Nephron progenitor cell (in vitro differentiated cells): ENCODE data around the gene ZMAT5.
"Not testable (repeated sequence)": the region's sequence is repeated elsewhere in the genome, so short reads cannot be mapped to it uniquely, and the experiment has no call there.

ENCODE experiments used
- DNase-seq: peaks from one replicate; pipeline ENCODE4 v3.0.0; 2021
- H3K27ac Mint-ChIP-seq: 2 replicates; pipeline ENCODE4 v1.8.0; 2021; ENCODE audit warnings: mild to moderate bottlenecking, moderate library complexity, mixed read lengths
- H3K27me3 Mint-ChIP-seq: 2 replicates; pipeline ENCODE4 v1.8.0; 2021; ENCODE audit warnings: mild to moderate bottlenecking, low read depth, mixed read lengths; ENCODE audit not compliant: poor library complexity
- H3K36me3 Mint-ChIP-seq: 2 replicates; pipeline ENCODE4 v1.8.0; 2021; ENCODE audit warnings: low read depth, mixed read lengths
- H3K4me1 Mint-ChIP-seq: 2 replicates; pipeline ENCODE4 v1.8.0; 2021; ENCODE audit warnings: mixed read lengths
- H3K4me3 Mint-ChIP-seq: 2 replicates; pipeline ENCODE4 v1.8.0; 2021; ENCODE audit warnings: mild to moderate bottlenecking, moderate library complexity, mixed read lengths
- H3K9me3 Mint-ChIP-seq: 2 replicates; pipeline ENCODE4 v1.8.0; 2021; ENCODE audit warnings: mild to moderate bottlenecking, moderate library complexity, mixed read lengths
- CTCF ChIP-seq: fragments of 200-600 bp; sonication (generic); IDR thresholded peaks from 2 replicates; pipeline ENCODE4 v1.5.0; 2021; ENCODE audit warnings: antibody characterized with exemption

ZMAT5 gene

GRCh38 chr22:29755889-29756288 is 10.9 kb downstream of the ZMAT5 start:
- Mint-ChIP-seq H3K27ac (no peak overlapping the region), H3K27me3 (no peaks in the 10 kb centered on the region), H3K9me3 (no peaks in the 10 kb centered on the region), H3K4me3 (no peak overlapping the region), H3K4me1 (peaks cover 15% of the 10 kb centered on the region), H3K36me3 (no peaks in the 10 kb centered on the region)
- DNase-seq: no peak
- no peak for TF ChIP-seq CTCF

- H3K4me1 Mint-ChIP-seq: peaks cover 16% of the 10 kb centered on the region
- not testable (repeated sequence) for H3K27ac Mint-ChIP-seq, H3K27me3 Mint-ChIP-seq
These were observed 12.0 kb downstream of the ZMAT5 start for GRCh38 chr22:29754658-29755395.

GRCh38 chr22:29753808-29754657 is 12.8 kb downstream of the ZMAT5 start:
- Mint-ChIP-seq H3K27me3 (no peaks in the 10 kb centered on the region), H3K36me3 (no peaks in the 10 kb centered on the region), H3K9me3 (no peaks in the 10 kb centered on the region), H3K4me3 (no peak overlapping the region), H3K27ac (no peak overlapping the region), H3K4me1 (peaks cover 20% of the 10 kb centered on the region)
- TF ChIP-seq CTCF: no peak
- no peak for DNase-seq

More at GRCh38 chr22:29754658-29755395, 12.0 kb downstream of the ZMAT5 start:
- H3K4me3 Mint-ChIP-seq, DNase-seq, H3K9me3 Mint-ChIP-seq, H3K36me3 Mint-ChIP-seq: not testable (repeated sequence)

- no peak overlapping the region for H3K4me3 Mint-ChIP-seq
- H3K27ac Mint-ChIP-seq: no peak overlapping the region
- no peaks in the 10 kb centered on the region for H3K9me3 Mint-ChIP-seq
- H3K27me3 Mint-ChIP-seq: no peaks in the 10 kb centered on the region
- TF ChIP-seq CTCF: no peak
- peaks cover 11% of the 10 kb centered on the region for H3K4me1 Mint-ChIP-seq
- DNase-seq: no peak
- no peaks in the 10 kb centered on the region for H3K36me3 Mint-ChIP-seq
These were observed 15.1 kb downstream of the ZMAT5 start for GRCh38 chr22:29751669-29752068.

- no peaks in the 10 kb centered on the region for H3K27me3 Mint-ChIP-seq
- H3K4me1 Mint-ChIP-seq: peaks cover 11% of the 10 kb centered on the region
- H3K36me3 Mint-ChIP-seq: no peaks in the 10 kb centered on the region
- H3K27ac Mint-ChIP-seq: no peak overlapping the region
- DNase-seq: no peak
- no peaks in the 10 kb centered on the region for H3K9me3 Mint-ChIP-seq
- H3K4me3 Mint-ChIP-seq: no peak overlapping the region
- no peak for TF ChIP-seq CTCF
These were observed 16.0 kb downstream of the ZMAT5 start for GRCh38 chr22:29750559-29751538.
